Aorta (tissue), 5 donors: Measurements from ENCODE around the gene MRO. TPM values are rescaled to one million over a fixed set of nuclear protein-coding genes. Genes with fewer than 3 reads are reported as not detected.
"Not testable (repeated sequence)": the region's sequence is repeated elsewhere in the genome, so short reads cannot be mapped to it uniquely, and the experiment has no call there.

ENCODE experiments used
- ATAC-seq: fragments of 200-7000 bp; cut with Tn5 transposase; one replicate; pipeline ENCODE4 v1.9.1; 2022; ENCODE audit warnings: moderate library complexity; ENCODE audit not compliant: low FRiP score
- DNase-seq, 2 donors: peaks; one replicate each; pipeline ENCODE4 v3.0.0-alpha.2; 2020
- H3K27ac ChIP-seq, 2 donors: one replicate each; pipeline ENCODE4 v1.5.1; 2013; ENCODE audit warnings: low read length in 2 of 2, mild to moderate bottlenecking in 2 of 2, moderate library complexity in 2 of 2, control low read depth in 1 of 2, inconsistent platforms in 1 of 2, low read depth in 1 of 2
- H3K27me3 ChIP-seq, 2 donors: one replicate each; pipeline ENCODE4 v1.6.1; 2013; ENCODE audit warnings: control low read depth in 1 of 2, low read length in 1 of 2, mild to moderate bottlenecking in 1 of 2, moderate library complexity in 1 of 2; ENCODE audit not compliant: insufficient read depth in 2 of 2, control insufficient read depth in 1 of 2
- H3K36me3 ChIP-seq, 2 donors: one replicate each; pipeline ENCODE4 v1.6.1; 2013; ENCODE audit warnings: control low read depth in 1 of 2, low read length in 1 of 2, mild to moderate bottlenecking in 1 of 2; ENCODE audit not compliant: insufficient read depth in 2 of 2, control insufficient read depth in 1 of 2
- H3K4me1 ChIP-seq, 2 donors: one replicate each; pipeline ENCODE4 v1.6.1; 2013; ENCODE audit warnings: low read length in 2 of 2, control low read depth in 1 of 2, mild to moderate bottlenecking in 1 of 2, moderate library complexity in 1 of 2; ENCODE audit not compliant: insufficient read depth in 2 of 2, control insufficient read depth in 1 of 2
- H3K4me3 ChIP-seq, 2 donors: one replicate each; pipeline ENCODE4 v1.5.1; 2013; ENCODE audit warnings: low read length in 2 of 2, control low read depth in 1 of 2, mild to moderate bottlenecking in 1 of 2
- H3K9me3 ChIP-seq: one replicate; pipeline ENCODE4 v1.6.1; 2013; ENCODE audit warnings: mild to moderate bottlenecking, low read length; ENCODE audit not compliant: control insufficient read depth
- WGBS, 2 donors: extraction: QIAGEN DNeasy Blood & Tissue Kit; methylation state at CpG; one replicate each; pipeline ENCODE4 v1.1.7; 2013; 5-methylcytosine and 5-hydroxymethylcytosine counted together
- intact Hi-C, 2 donors: fragments of 100-400 bp; cut with DNase I; formaldehyde crosslinking; loops; one replicate each; pipeline versions ENCODE4 v1.14.2 to v1.15.0; 2022
- polyA plus RNA-seq, 2 donors: library from polyadenylated mRNA; stranded (reverse); fragments of 200-250 nt; gene quantifications; one replicate each; pipeline ENCODE4 v1.2.3, GENCODE V29; 2013
- total RNA-seq, 2 donors: library from RNA; stranded (reverse); fragmentation: NEBNext Ultra II Directional; extraction: Animal tissue kit (Norgen Biotek cat#: 25700); gene quantifications; one replicate each; pipeline ENCODE4 v1.2.1, GENCODE V29; 2021
- donor health status: healthy with polysubstance abuse.
- donor health status: Bipolar disorder and iron deficiency.
- donor health status: DM: no; HTN: no; CAD: no.
- donor health status: DM: no; HTN: no; CAD: no.
- donor health status: DM: yes; HTN: yes; CAD: no.

MRO gene
- total and polyA plus RNA-seq, 4 donors = 0.13 to 3.2 (median 2.0) TPM

GRCh38 chr18:50844554-50844953 lies 24.7 kb upstream of the MRO start:
- Histone ChIP-seq H3K4me3 (no peak overlapping the region), H3K4me1 (no peaks in the 10 kb centered on the region), H3K27ac (no peak overlapping the region), H3K36me3 (no peaks in the 10 kb centered on the region), H3K27me3 (no peaks in the 10 kb centered on the region), H3K9me3 (no peaks in the 10 kb centered on the region)
- intact Hi-C loops = no loop called here
- ATAC-seq = no peak
- WGBS, 2 donors = 89 to 91% methylated on average over 6 of the region's 6 CpGs
- DNase-seq = no peak

GRCh38 chr18:50842846-50843245 lies 23.0 kb upstream of the MRO start:
- Histone ChIP-seq H3K4me3 (no peak overlapping the region), H3K27ac (no peak overlapping the region), H3K9me3 (no peaks in the 10 kb centered on the region), H3K4me1 (no peaks in the 10 kb centered on the region), H3K36me3 (no peaks in the 10 kb centered on the region), H3K27me3 (no peaks in the 10 kb centered on the region)
- 0% methylated on average over 1 of the region's 1 CpG for WGBS, 2 donors
- ATAC-seq = no peak
- intact Hi-C loops = no loop called here
- DNase-seq = no peak

- no peak for DNase-seq
- H3K4me1 ChIP-seq = no peaks in the 10 kb centered on the region
- ATAC-seq = no peak
- 61 to 77% methylated on average over 3 of the region's 3 CpGs for WGBS, 2 donors
- H3K4me3 ChIP-seq = no peak overlapping the region
- no peaks in the 10 kb centered on the region for H3K36me3 ChIP-seq
- no peaks in the 10 kb centered on the region for H3K27me3 ChIP-seq
- intact Hi-C loops = loop anchor here in 1 of 2 donors (10.0 kb wide), 1 partner anchor 65 kb away; no protein-coding TSS in a partner anchor
- no peaks in the 10 kb centered on the region for H3K9me3 ChIP-seq
- no peak overlapping the region for H3K27ac ChIP-seq
Observed at GRCh38 chr18:50839996-50840395, 20.2 kb upstream of the MRO start.

GRCh38 chr18:50839341-50839740 lies 19.5 kb upstream of the MRO start:
- no peak for ATAC-seq
- H3K4me3 ChIP-seq = no peak overlapping the region
- WGBS, 2 donors = 70 to 82% methylated on average over 2 of the region's 2 CpGs

GRCh38 chr18:50836521-50836957 lies 16.7 kb upstream of the MRO start:
- no peaks in the 10 kb centered on the region for H3K4me1 ChIP-seq
- H3K9me3 ChIP-seq = no peaks in the 10 kb centered on the region
- DNase-seq (no peak), ATAC-seq (no peak)
- H3K27me3 ChIP-seq = no peaks in the 10 kb centered on the region
- H3K4me3 ChIP-seq = no peak overlapping the region
- 47 to 50% methylated on average over 2 of the region's 2 CpGs for WGBS, 2 donors
- H3K36me3 ChIP-seq = no peaks in the 10 kb centered on the region
- no peak overlapping the region for H3K27ac ChIP-seq
- intact Hi-C loops = loop anchor here in 1 of 2 donors (10.0 kb wide), 1 partner anchor 62 kb away; no protein-coding TSS in a partner anchor

More at GRCh38 chr18:50839341-50839740, 19.5 kb upstream of the MRO start:
- DNase-seq = no peak
- Histone ChIP-seq H3K36me3 (no peaks in the 10 kb centered on the region), H3K9me3 (no peaks in the 10 kb centered on the region), H3K27me3 (no peaks in the 10 kb centered on the region), H3K27ac (no peak overlapping the region), H3K4me1 (no peaks in the 10 kb centered on the region)
- intact Hi-C loops = loop anchor here in 1 of 2 donors (10.0 kb wide), 1 partner anchor 65 kb away; no protein-coding TSS in a partner anchor

GRCh38 chr18:50833496-50833895 lies 13.7 kb upstream of the MRO start:
- H3K27me3 ChIP-seq, H3K4me1 ChIP-seq, ATAC-seq, H3K4me3 ChIP-seq, H3K36me3 ChIP-seq, H3K27ac ChIP-seq, H3K9me3 ChIP-seq, DNase-seq: not testable (repeated sequence)
- 90% methylated on average over 7 of the region's 7 CpGs for WGBS, 2 donors
- intact Hi-C loops = loop anchor here in 1 of 2 donors (10.0 kb wide), 1 partner anchor 59 kb away; no protein-coding TSS in a partner anchor

GRCh38 chr18:50832754-50833153 lies 12.9 kb upstream of the MRO start:
- Histone ChIP-seq H3K27me3 (no peaks in the 10 kb centered on the region), H3K4me3 (no peak overlapping the region), H3K27ac (no peak overlapping the region), H3K36me3 (no peaks in the 10 kb centered on the region), H3K4me1 (no peaks in the 10 kb centered on the region), H3K9me3 (no peaks in the 10 kb centered on the region)
- DNase-seq (no peak), ATAC-seq (no peak)
- intact Hi-C loops = loop anchor here in 1 of 2 donors (10.0 kb wide), 1 partner anchor 58 kb away; no protein-coding TSS in a partner anchor
- 92 to 97% methylated on average over 2 of the region's 2 CpGs for WGBS, 2 donors

GRCh38 chr18:50830544-50830943 lies 10.7 kb upstream of the MRO start:
- Histone ChIP-seq H3K36me3 (no peaks in the 10 kb centered on the region), H3K27me3 (no peaks in the 10 kb centered on the region), H3K9me3 (no peaks in the 10 kb centered on the region), H3K4me3 (no peak overlapping the region), H3K27ac (no peak overlapping the region), H3K4me1 (no peaks in the 10 kb centered on the region)
- intact Hi-C loops = loop anchor here in 1 of 2 donors (10.0 kb wide), 1 partner anchor 56 kb away; no protein-coding TSS in a partner anchor
- no peak for ATAC-seq
- peak in 1 of 2 donors; percentile 61 for DNase-seq
- 89 to 95% methylated on average over 5 of the region's 5 CpGs for WGBS, 2 donors

GRCh38 chr18:50829644-50830043 lies 9.8 kb upstream of the MRO start:
- no peak for DNase-seq
- Histone ChIP-seq H3K27ac (no peak overlapping the region), H3K4me3 (no peak overlapping the region), H3K36me3 (no peaks in the 10 kb centered on the region), H3K9me3 (no peaks in the 10 kb centered on the region), H3K27me3 (no peaks in the 10 kb centered on the region), H3K4me1 (no peaks in the 10 kb centered on the region)
- 80 to 84% methylated on average over 5 of the region's 5 CpGs for WGBS, 2 donors
- ATAC-seq = no peak
- intact Hi-C loops = loop anchor here (10.0 kb wide), 3 partner anchors 55 to 225 kb away; no protein-coding TSS in a partner anchor
